G401 (cell line): ENCODE measurements around the gene NAXD. TPM values are rescaled to one million over a fixed set of nuclear protein-coding genes. Genes with fewer than 3 reads are reported as not detected.
A peak's percentile ranks its signal among the peaks of the same experiment; 100 is the strongest.

Source experiments
- DNase-seq: peaks from one replicate; pipeline ENCODE4 v3.0.0-alpha.2; 2015; ENCODE audit warnings: low spot score
- in situ Hi-C: cut with HindIII; loops from 2 replicates; pipeline ENCODE4 v1.10.0; 2016; ENCODE audit warnings: low sequenced_read_pairs, mixed read lengths
- total RNA-seq: library from RNA; depleted of rRNA; stranded (reverse); fragments of >200 nt; shearing (Covaris generic); gene quantifications from 2 replicates; pipeline ENCODE4 v1.2.3, GENCODE V29; 2014

The NAXD gene
- total RNA-seq, 1 experiment from 2014 or later = 22.8 TPM

- in situ Hi-C loops = no loop called here
- peak; percentile 21 for DNase-seq
Measured at GRCh38 chr13:110641055-110642015, 26.0 kb downstream of the NAXD start.

- in situ Hi-C loops = no loop called here
- DNase-seq = no peak
Measured at GRCh38 chr13:110642291-110642981, 27.1 kb downstream of the NAXD start.

GRCh38 chr13:110643324-110643723 lies 28.0 kb downstream of the NAXD start:
- in situ Hi-C loops = no loop called here
- no peak for DNase-seq

- DNase-seq = no peak
- in situ Hi-C loops = no loop called here
Measured at GRCh38 chr13:110643768-110644421, 28.6 kb downstream of the NAXD start.

- DNase-seq = peak; percentile 94
- in situ Hi-C loops = no loop called here
Measured at GRCh38 chr13:110644892-110645521, 29.7 kb downstream of the NAXD start.

GRCh38 chr13:110645750-110646149 lies 30.4 kb downstream of the NAXD start:
- no peak for DNase-seq
- in situ Hi-C loops = no loop called here

GRCh38 chr13:110646442-110647364 lies 31.4 kb downstream of the NAXD start:
- DNase-seq = no peak
- in situ Hi-C loops = no loop called here

- DNase-seq = no peak
- in situ Hi-C loops = no loop called here
Measured at GRCh38 chr13:110647365-110647737, 32.0 kb downstream of the NAXD start.

- DNase-seq = no peak
- in situ Hi-C loops = no loop called here
Measured at GRCh38 chr13:110648146-110648819, 32.9 kb downstream of the NAXD start.

- no peak for DNase-seq
- in situ Hi-C loops = no loop called here
Measured at GRCh38 chr13:110648848-110649421, 33.6 kb downstream of the NAXD start.

- DNase-seq = no peak
- in situ Hi-C loops = no loop called here
Measured at GRCh38 chr13:110649551-110649950, 34.2 kb downstream of the NAXD start.

GRCh38 chr13:110650436-110650835 lies 35.1 kb downstream of the NAXD start:
- in situ Hi-C loops = no loop called here
- no peak for DNase-seq

- no peak for DNase-seq
- in situ Hi-C loops = no loop called here
Measured at GRCh38 chr13:110651271-110651670, 35.9 kb downstream of the NAXD start.

GRCh38 chr13:110651726-110652230 lies 36.4 kb downstream of the NAXD start:
- in situ Hi-C loops = no loop called here
- no peak for DNase-seq

GRCh38 chr13:110652231-110652730 lies 36.9 kb downstream of the NAXD start:
- DNase-seq = no peak
- in situ Hi-C loops = no loop called here

- in situ Hi-C loops = no loop called here
- no peak for DNase-seq
Measured at GRCh38 chr13:110652764-110653163, 37.4 kb downstream of the NAXD start.

GRCh38 chr13:110653271-110653670 lies 37.9 kb downstream of the NAXD start:
- in situ Hi-C loops = no loop called here
- no peak for DNase-seq
